HepG2 (cell line): ENCODE data around the gene SEMA4C. TPM values are rescaled to one million over a fixed set of nuclear protein-coding genes. Genes with fewer than 3 reads are reported as not detected.

Experiments
- ATF6 ChIP-seq: sonication (generic); formaldehyde crosslinking; conservative IDR thresholded peaks from 2 replicates; pipeline ENCODE4 v1.4.0; 2020; ENCODE audit warnings: missing genetic modification reagents
- ATF7-NPFF ChIP-seq: sonication (generic); formaldehyde crosslinking; IDR thresholded peaks from 2 replicates; pipeline ENCODE4 v1.8.1; 2023; ENCODE audit warnings: mild to moderate bottlenecking, low read depth, missing genetic modification reagents, moderate library complexity
- EEA1 ChIP-seq: sonication (generic); formaldehyde crosslinking; IDR thresholded peaks from 2 replicates; pipeline ENCODE4 v1.5.1; 2020; ENCODE audit warnings: mild to moderate bottlenecking, missing genetic modification reagents, borderline replicate concordance
- FOXK1 ChIP-seq: sonication (generic); formaldehyde crosslinking; IDR thresholded peaks from 2 replicates; pipeline ENCODE4 v1.4.0; 2020; ENCODE audit warnings: low read depth, missing genetic modification reagents, borderline replicate concordance
- HOXA3 ChIP-seq: sonication (generic); formaldehyde crosslinking; IDR thresholded peaks from 2 replicates; pipeline ENCODE4 v1.5.0; 2020; ENCODE audit warnings: missing genetic modification reagents
- MXD3 ChIP-seq: IDR thresholded peaks from 2 replicates; pipeline ENCODE4 v1.6.1; 2016; ENCODE audit warnings: mild to moderate bottlenecking, missing biosample characterization, missing genetic modification reagents
- MYC ChIP-seq: sonication (generic); formaldehyde crosslinking; IDR thresholded peaks from 2 replicates; pipeline ENCODE4 v1.9.0; 2021; ENCODE audit warnings: missing genetic modification reagents, borderline replicate concordance
- PHF21A ChIP-seq: sonication (generic); formaldehyde crosslinking; IDR thresholded peaks from 2 replicates; pipeline ENCODE4 v1.5.0; 2020; ENCODE audit warnings: mild to moderate bottlenecking, missing genetic modification reagents
- POLR2A ChIP-seq, 2 experiments: IDR thresholded peaks; 2 replicates each; pipeline ENCODE4 v1.6.1; 2011; ENCODE audit warnings: low read depth in 2 of 2, low read length in 2 of 2, mild to moderate bottlenecking in 1 of 2, moderate library complexity in 1 of 2; ENCODE audit not compliant: insufficient read depth in 1 of 2
- SNAPC2 ChIP-seq: sonication (generic); formaldehyde crosslinking; IDR thresholded peaks from 2 replicates; pipeline ENCODE4 v1.8.1; 2022; ENCODE audit warnings: mild to moderate bottlenecking, missing genetic modification reagents
- SRF ChIP-seq: IDR thresholded peaks from 2 replicates; pipeline ENCODE4 v1.6.1; 2011; ENCODE audit warnings: mild to moderate bottlenecking, low read depth, low read length, moderate library complexity
- TGIF2 ChIP-seq: IDR thresholded peaks from 2 replicates; pipeline ENCODE4 v1.6.1; 2016; ENCODE audit warnings: control low read depth, missing compliant biosample characterization
- ZBTB3 ChIP-seq: sonication (generic); formaldehyde crosslinking; IDR thresholded peaks from 2 replicates; pipeline ENCODE4 v1.4.0; 2020; ENCODE audit warnings: low read depth, mild to moderate bottlenecking, moderate library complexity, missing genetic modification reagents, borderline replicate concordance
- ZFYVE20 ChIP-seq: sonication (generic); formaldehyde crosslinking; IDR thresholded peaks from 2 replicates; pipeline ENCODE4 v1.8.0; 2023; ENCODE audit warnings: low read depth, mild to moderate bottlenecking, moderate library complexity, missing genetic modification reagents, borderline replicate concordance
- ZKSCAN8 ChIP-seq: IDR thresholded peaks from 2 replicates; pipeline ENCODE4 v1.6.1; 2016; ENCODE audit warnings: borderline replicate concordance, missing genetic modification reagents, missing compliant biosample characterization
- ZMYM2 ChIP-seq: sonication (generic); formaldehyde crosslinking; IDR thresholded peaks from 2 replicates; pipeline ENCODE4 v1.8.0; 2022; ENCODE audit warnings: mild to moderate bottlenecking, missing genetic modification reagents
- ZMYM4 ChIP-seq: sonication (generic); formaldehyde crosslinking; IDR thresholded peaks from 2 replicates; pipeline ENCODE4 v1.8.1; 2023; ENCODE audit warnings: mild to moderate bottlenecking, missing genetic modification reagents
- ZNF230 ChIP-seq: sonication (generic); formaldehyde crosslinking; IDR thresholded peaks from 2 replicates; pipeline ENCODE4 v1.4.0; 2020; ENCODE audit warnings: mild to moderate bottlenecking, missing genetic modification reagents
- ZNF496 ChIP-seq: sonication (generic); formaldehyde crosslinking; IDR thresholded peaks from 2 replicates; pipeline ENCODE4 v1.8.1; 2023; ENCODE audit warnings: mild to moderate bottlenecking, moderate library complexity, missing genetic modification reagents; ENCODE audit not compliant: insufficient replicate concordance
- ZNF879 ChIP-seq: sonication (generic); formaldehyde crosslinking; IDR thresholded peaks from 2 replicates; pipeline ENCODE4 v1.8.1; 2023; ENCODE audit warnings: missing genetic modification reagents
- polyA plus RNA-seq, 8 experiments: library from polyadenylated mRNA; depleted of rRNA in 3 of 8; stranded (reverse) in 7 of 8; unstranded in 1 of 8; fragments of >200 nt; fragmentation: Illumina TruSeq in 4 of 8; extraction: Trizol in 4 of 8; gene quantifications; 2 replicates each; pipeline versions ENCODE4 v1.2.1 to v1.2.3, GENCODE V29; 2011 to 2016; ENCODE audit warnings: low read depth in 4 of 8, missing spikeins in 1 of 8, mixed read lengths in 1 of 8; ENCODE audit not compliant: insufficient read depth in 1 of 8
- total RNA-seq, 5 experiments: library from RNA; depleted of rRNA; stranded (reverse); fragments of >200 nt; fragmentation: Illumina TruSeq; extraction: Trizol; gene quantifications; 2 replicates each; pipeline ENCODE4 v1.2.3, GENCODE V29; 2016; ENCODE audit warnings: low read depth in 1 of 5
- TF ChIP-seq, protein P1 (sequence below): sonication (generic); formaldehyde crosslinking; IDR thresholded peaks from 2 replicates; pipeline ENCODE4 v1.4.0; 2020; ENCODE audit warnings: missing genetic modification reagents
- TF ChIP-seq, protein P2 (sequence below): sonication (generic); formaldehyde crosslinking; conservative IDR thresholded peaks from 2 replicates; pipeline ENCODE4 v1.4.0; 2020; ENCODE audit warnings: missing genetic modification reagents
- TF ChIP-seq, protein P3 (sequence below): sonication (generic); formaldehyde crosslinking; IDR thresholded peaks from 2 replicates; pipeline ENCODE4 v1.8.1; 2023; ENCODE audit warnings: mild to moderate bottlenecking, moderate library complexity, missing genetic modification reagents
- TF ChIP-seq, protein P4 (sequence below): sonication (generic); formaldehyde crosslinking; IDR thresholded peaks from 2 replicates; pipeline ENCODE4 v1.4.0; 2020; ENCODE audit warnings: missing genetic modification reagents

The SEMA4C gene
- total and polyA plus RNA-seq, 2 of the 13 experiments (the other 11 are each of a cell fraction or from before 2014, with no cell fraction given) = 25.9 to 46.6 TPM

DNA sequence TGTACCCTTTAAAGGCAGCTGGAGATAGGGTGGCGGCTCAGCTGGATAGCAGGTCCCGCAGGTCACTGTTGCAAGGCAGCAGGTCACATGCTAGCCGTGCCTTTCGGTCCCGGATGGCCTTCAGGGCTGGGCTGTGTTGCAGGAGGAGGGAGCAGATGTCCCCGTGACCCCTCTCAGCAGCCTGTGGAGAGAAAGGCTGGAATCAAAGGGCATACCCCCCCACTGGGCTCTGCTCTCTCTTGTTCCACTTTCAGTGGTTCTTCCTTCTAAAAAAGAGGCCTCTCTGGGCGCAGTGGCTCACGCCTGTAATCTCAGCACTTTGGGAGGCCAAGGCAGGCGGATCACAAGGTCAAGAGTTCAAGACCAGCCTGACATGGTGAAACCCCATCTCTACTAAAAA lies 21.6 kb downstream of the SEMA4C start (continued):
- TF ChIP-seq, protein P1, sequence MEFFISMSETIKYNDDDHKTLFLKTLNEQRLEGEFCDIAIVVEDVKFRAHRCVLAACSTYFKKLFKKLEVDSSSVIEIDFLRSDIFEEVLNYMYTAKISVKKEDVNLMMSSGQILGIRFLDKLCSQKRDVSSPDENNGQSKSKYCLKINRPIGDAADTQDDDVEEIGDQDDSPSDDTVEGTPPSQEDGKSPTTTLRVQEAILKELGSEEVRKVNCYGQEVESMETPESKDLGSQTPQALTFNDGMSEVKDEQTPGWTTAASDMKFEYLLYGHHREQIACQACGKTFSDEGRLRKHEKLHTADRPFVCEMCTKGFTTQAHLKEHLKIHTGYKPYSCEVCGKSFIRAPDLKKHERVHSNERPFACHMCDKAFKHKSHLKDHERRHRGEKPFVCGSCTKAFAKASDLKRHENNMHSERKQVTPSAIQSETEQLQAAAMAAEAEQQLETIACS = no peak
- peak; percentile 75 for TF ChIP-seq ZMYM4 (CRISPR knock-in tag)
- TF ChIP-seq MXD3 (CRISPR knock-in tag) = no peak; the same call in 1 of the 2 replicates
- TF ChIP-seq ZNF496 (CRISPR knock-in tag) = no peak
- TF ChIP-seq, protein P2, sequence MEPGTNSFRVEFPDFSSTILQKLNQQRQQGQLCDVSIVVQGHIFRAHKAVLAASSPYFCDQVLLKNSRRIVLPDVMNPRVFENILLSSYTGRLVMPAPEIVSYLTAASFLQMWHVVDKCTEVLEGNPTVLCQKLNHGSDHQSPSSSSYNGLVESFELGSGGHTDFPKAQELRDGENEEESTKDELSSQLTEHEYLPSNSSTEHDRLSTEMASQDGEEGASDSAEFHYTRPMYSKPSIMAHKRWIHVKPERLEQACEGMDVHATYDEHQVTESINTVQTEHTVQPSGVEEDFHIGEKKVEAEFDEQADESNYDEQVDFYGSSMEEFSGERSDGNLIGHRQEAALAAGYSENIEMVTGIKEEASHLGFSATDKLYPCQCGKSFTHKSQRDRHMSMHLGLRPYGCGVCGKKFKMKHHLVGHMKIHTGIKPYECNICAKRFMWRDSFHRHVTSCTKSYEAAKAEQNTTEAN (CRISPR knock-in tag) = no peak
- no peak for TF ChIP-seq ZNF879 (CRISPR knock-in tag)
- TF ChIP-seq ZBTB3 = no peak
- no peak for TF ChIP-seq ATF6 (CRISPR knock-in tag)
- TF ChIP-seq SRF = no peak
- peak; percentile 27; the same call in 1 of the 2 replicates for TF ChIP-seq MYC
- TF ChIP-seq ATF7-NPFF (CRISPR knock-in tag) = no peak
- no peak for TF ChIP-seq POLR2A (IDR thresholded peaks at IDR 0.05; ENCODE audit: insufficient read depth in 1 of 2, low read depth in 2 of 2, low read length in 2 of 2)
- TF ChIP-seq PHF21A (CRISPR knock-in tag) = no peak
- TF ChIP-seq, protein P3, sequence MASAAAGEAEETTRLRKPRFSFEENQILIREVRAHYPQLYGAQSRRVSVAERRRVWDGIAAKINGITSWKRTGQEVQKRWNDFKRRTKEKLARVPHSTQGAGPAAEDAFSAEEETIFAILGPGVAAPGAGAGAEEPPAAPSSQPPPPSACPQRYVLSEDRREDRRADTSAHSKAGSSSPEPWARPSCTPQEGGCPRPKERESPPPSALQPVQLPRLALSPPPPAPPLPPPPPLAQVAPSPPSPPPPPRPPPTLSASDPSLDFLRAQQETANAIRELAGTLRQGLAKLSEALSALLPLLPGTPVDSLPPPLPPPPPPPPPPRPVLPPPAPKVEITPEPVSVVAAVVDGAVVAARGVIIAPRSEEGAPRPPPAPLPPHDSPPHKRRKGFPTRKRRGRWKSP (CRISPR knock-in tag) = no peak
- no peak for TF ChIP-seq TGIF2 (CRISPR knock-in tag)
- TF ChIP-seq, protein P4, sequence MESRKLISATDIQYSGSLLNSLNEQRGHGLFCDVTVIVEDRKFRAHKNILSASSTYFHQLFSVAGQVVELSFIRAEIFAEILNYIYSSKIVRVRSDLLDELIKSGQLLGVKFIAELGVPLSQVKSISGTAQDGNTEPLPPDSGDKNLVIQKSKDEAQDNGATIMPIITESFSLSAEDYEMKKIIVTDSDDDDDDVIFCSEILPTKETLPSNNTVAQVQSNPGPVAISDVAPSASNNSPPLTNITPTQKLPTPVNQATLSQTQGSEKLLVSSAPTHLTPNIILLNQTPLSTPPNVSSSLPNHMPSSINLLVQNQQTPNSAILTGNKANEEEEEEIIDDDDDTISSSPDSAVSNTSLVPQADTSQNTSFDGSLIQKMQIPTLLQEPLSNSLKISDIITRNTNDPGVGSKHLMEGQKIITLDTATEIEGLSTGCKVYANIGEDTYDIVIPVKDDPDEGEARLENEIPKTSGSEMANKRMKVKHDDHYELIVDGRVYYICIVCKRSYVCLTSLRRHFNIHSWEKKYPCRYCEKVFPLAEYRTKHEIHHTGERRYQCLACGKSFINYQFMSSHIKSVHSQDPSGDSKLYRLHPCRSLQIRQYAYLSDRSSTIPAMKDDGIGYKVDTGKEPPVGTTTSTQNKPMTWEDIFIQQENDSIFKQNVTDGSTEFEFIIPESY (CRISPR knock-in tag) = peak; percentile 43; the same call in 1 of the 2 replicates
- no peak for TF ChIP-seq SNAPC2 (CRISPR knock-in tag)
- TF ChIP-seq ZMYM2 (CRISPR knock-in tag) = no peak
- no peak for TF ChIP-seq ZFYVE20
- no peak for TF ChIP-seq ZKSCAN8 (CRISPR knock-in tag)
- TF ChIP-seq ZNF230 = no peak
- TF ChIP-seq FOXK1 (CRISPR knock-in tag) = no peak
- peak; percentile 46; the same call in 1 of the 2 replicates for TF ChIP-seq HOXA3 (CRISPR knock-in tag)
- TF ChIP-seq EEA1 (CRISPR knock-in tag) = no peak
